ENCODE measurements around the gene ARHGAP5. TPM values are rescaled to one million over a fixed set of nuclear protein-coding genes. Genes with fewer than 3 reads are reported as not detected.

The ARHGAP5 gene
- total and polyA plus RNA-seq, 2 donors from 2014 or later: 17.7 to 142 TPM

GRCh38 chr14:32083789-32084188 lies 6.7 kb downstream of the ARHGAP5 start:
- Histone ChIP-seq H3K27ac (ENCODE audit: low read depth in 2 of 2, low read length in 2 of 2) (no peak overlapping the region), H3K9ac (ENCODE audit: low read length in 3 of 3) (no peak overlapping the region), H3K4me1 (ENCODE audit: control insufficient read depth in 2 of 3, insufficient read depth in 2 of 3, low read depth in 1 of 3, low read length in 3 of 3) (peaks cover 0 to 19% (median 4%) of the 10 kb centered on the region in 3 donors), H3K36me3 (ENCODE audit: control insufficient read depth in 2 of 3, insufficient read depth in 3 of 3, low read length in 3 of 3) (no peaks in the 10 kb centered on the region), H3K9me3 (ENCODE audit: control insufficient read depth in 2 of 3, insufficient read depth in 1 of 3, low read length in 3 of 3) (no peaks in the 10 kb centered on the region), H3K27me3 (ENCODE audit: control insufficient read depth, insufficient read depth, low read length) (no peaks in the 10 kb centered on the region), H3K4me3 (ENCODE audit: low read length in 3 of 3) (no peak overlapping the region)
- intact Hi-C loops (cut with DNase I): no loop called here
- FAIRE-seq: no peak
- TF ChIP-seq CTCF (IDR thresholded peaks at IDR 0.05; ENCODE audit: borderline replicate concordance, extremely low read depth, insufficient read depth): no peak
- no peak for DNase-seq

- FAIRE-seq (peak; percentile 59), DNase-seq (no peak)
Observed at GRCh38 chr14:32085182-32085844, 8.2 kb downstream of the ARHGAP5 start.

DNA sequence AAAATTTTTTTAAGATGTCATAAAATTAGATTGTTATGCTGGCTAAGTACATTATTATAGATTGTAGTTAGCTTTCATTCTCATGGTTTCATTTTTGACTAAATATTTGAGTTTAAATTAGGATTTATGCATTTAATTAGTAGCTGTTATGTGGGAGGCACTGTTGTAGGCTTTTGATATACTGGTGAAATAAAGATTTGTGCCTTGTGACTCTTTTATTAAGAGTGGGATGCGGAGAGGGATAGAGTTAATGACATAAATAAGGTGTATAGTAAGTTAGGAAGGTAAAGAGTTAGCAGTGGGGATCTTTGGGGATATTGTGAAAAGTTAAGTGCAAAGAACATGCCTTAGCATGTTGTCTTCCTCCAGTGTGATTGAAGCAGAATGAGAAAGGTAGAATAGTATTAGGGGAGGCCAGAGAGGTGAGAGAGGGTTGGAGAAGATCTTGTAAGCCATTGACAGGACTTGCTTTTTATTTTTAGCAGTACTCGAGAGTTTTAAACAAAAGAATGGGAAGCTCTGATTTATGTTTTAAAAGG lies 8.8 kb downstream of the ARHGAP5 start:
- Histone ChIP-seq H3K9ac (ENCODE audit: low read length in 3 of 3) (no peak overlapping the region), H3K4me3 (ENCODE audit: low read length in 3 of 3) (no peak overlapping the region), H3K27ac (ENCODE audit: low read depth in 2 of 2, low read length in 2 of 2) (no peak overlapping the region), H3K4me1 (ENCODE audit: control insufficient read depth in 2 of 3, insufficient read depth in 2 of 3, low read depth in 1 of 3, low read length in 3 of 3) (peaks cover 0 to 9% (median 4%) of the 10 kb centered on the region in 3 donors), H3K36me3 (ENCODE audit: control insufficient read depth in 2 of 3, insufficient read depth in 3 of 3, low read length in 3 of 3) (peaks cover 0 to 4% (median 0%) of the 10 kb centered on the region in 3 donors), H3K9me3 (ENCODE audit: control insufficient read depth in 2 of 3, insufficient read depth in 1 of 3, low read length in 3 of 3) (no peaks in the 10 kb centered on the region), H3K27me3 (ENCODE audit: control insufficient read depth, insufficient read depth, low read length) (no peaks in the 10 kb centered on the region)
- FAIRE-seq (no peak), DNase-seq (no peak)
- intact Hi-C loops (cut with DNase I): no loop called here
- TF ChIP-seq CTCF (IDR thresholded peaks at IDR 0.05; ENCODE audit: borderline replicate concordance, extremely low read depth, insufficient read depth): no peak

More at GRCh38 chr14:32085182-32085844, 8.2 kb downstream of the ARHGAP5 start:
- Histone ChIP-seq H3K9me3 (ENCODE audit: control insufficient read depth in 2 of 3, insufficient read depth in 1 of 3, low read length in 3 of 3) (no peaks in the 10 kb centered on the region), H3K27ac (ENCODE audit: low read depth in 2 of 2, low read length in 2 of 2) (no peak overlapping the region), H3K36me3 (ENCODE audit: control insufficient read depth in 2 of 3, insufficient read depth in 3 of 3, low read length in 3 of 3) (no peaks in the 10 kb centered on the region), H3K4me3 (ENCODE audit: low read length in 3 of 3) (no peak overlapping the region), H3K9ac (ENCODE audit: low read length in 3 of 3) (no peak overlapping the region), H3K4me1 (ENCODE audit: control insufficient read depth in 2 of 3, insufficient read depth in 2 of 3, low read depth in 1 of 3, low read length in 3 of 3) (peaks cover 0 to 14% (median 4%) of the 10 kb centered on the region in 3 donors), H3K27me3 (ENCODE audit: control insufficient read depth, insufficient read depth, low read length) (no peaks in the 10 kb centered on the region)
- TF ChIP-seq CTCF (IDR thresholded peaks at IDR 0.05; ENCODE audit: borderline replicate concordance, extremely low read depth, insufficient read depth): no peak
- intact Hi-C loops (cut with DNase I): no loop called here

All from kidney (tissue), 14 donors.